Brain pericyte (primary cell): ENCODE data around the gene PBX1.
A peak's percentile ranks its signal among the peaks of the same experiment; 100 is the strongest.
"Not testable (repeated sequence)": the region's sequence is repeated elsewhere in the genome, so short reads cannot be mapped to it uniquely, and the experiment has no call there.

ENCODE experiments used
- DNase-seq: peaks from one replicate; pipeline ENCODE4 v3.0.0-alpha.2; 2012; ENCODE audit warnings: low read depth, low spot score

The PBX1 gene

DNA sequence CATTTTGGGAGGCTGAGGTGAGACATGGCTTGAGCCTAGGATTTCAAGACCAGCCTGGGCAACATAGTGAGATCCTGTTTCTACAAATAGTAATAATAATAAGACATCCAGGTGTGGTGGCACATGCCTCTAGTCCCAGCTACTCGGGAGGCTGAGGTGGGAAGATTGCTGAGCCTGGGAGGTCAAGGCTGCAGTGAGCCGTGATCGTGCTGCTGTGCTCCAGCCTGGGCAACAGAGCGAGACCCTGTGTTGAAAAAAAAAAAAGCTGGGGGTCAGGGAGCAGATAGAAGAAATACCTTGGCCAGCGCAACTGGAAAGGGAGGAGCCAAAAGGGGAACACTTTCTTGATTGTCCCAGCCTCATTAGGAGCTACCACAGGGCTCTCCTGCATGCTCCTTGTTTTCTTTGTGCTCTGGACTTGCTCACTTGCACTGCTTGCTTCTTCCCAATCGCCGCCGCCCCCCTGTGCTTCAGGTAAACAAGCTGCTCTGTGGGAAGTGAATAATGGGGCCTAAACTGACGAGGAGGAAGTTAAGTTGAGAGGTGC is 31.1 kb downstream of the PBX1 start:
- DNase-seq = no peak

DNA sequence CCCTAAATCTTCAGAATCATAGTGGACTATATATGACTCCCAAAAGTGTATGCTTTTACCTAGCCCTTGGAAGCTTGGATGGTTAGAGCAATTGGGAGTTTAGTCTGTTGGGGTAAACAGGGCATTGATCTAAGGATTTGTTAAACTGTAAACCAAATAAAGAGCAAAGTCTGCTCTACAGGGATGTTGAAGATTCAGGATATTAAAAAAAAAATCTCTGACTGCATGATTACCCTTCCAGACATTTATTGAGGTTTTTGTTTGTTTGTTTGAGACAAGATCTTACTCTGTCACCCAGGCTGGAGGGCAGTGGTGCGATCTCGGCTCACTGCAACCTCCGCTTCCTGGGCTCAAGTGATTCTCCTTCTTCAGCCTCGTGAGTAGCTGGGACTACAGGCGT is 31.6 kb downstream of the PBX1 start:
- DNase-seq = no peak

- DNase-seq = no peak
Measured at GRCh38 chr1:164591858-164592257, 32.9 kb downstream of the PBX1 start.

- DNase-seq = no peak
Measured at GRCh38 chr1:164592634-164593033, 33.6 kb downstream of the PBX1 start.

DNA sequence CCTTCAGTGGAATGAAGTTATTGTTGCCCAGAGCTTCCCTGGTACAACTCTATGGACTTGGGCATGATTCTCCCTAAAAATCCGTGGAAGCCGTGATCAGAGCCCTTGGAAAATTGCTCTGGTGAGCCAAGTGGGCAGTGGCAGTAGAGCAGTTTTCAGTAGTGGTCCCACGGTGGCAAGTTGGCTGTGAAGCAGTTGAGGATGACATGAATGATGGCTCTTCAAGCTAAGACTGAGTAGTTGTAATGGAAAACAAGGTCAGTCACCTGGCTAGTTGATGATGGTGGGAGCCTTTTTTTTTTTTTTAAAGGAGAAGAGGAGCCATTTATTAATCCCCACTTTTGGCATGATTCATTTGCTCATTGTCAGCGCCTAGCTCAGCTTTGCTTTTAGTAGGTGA is 36.2 kb downstream of the PBX1 start:
- DNase-seq = no peak

DNA sequence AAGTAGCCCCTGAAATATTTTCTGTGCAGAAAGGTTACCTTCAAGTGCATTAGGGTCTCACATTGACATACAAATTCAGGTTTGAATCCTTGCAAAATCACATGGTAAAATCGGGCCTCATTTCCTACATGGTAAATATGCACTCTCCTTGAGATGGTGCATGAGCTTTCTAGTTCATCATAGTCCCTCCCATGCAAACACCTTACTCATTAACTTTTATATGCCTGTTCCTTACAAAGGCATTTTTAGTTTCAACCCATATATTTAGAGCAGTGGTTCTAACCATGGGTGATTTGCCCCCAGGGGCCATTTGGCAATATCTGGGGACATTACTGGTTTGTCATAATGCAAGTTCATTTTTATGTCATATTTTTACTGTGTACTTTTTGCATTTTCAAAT is 37.2 kb downstream of the PBX1 start:
- no peak for DNase-seq

GRCh38 chr1:164598719-164599118 is 39.7 kb downstream of the PBX1 start:
- no peak for DNase-seq

DNA sequence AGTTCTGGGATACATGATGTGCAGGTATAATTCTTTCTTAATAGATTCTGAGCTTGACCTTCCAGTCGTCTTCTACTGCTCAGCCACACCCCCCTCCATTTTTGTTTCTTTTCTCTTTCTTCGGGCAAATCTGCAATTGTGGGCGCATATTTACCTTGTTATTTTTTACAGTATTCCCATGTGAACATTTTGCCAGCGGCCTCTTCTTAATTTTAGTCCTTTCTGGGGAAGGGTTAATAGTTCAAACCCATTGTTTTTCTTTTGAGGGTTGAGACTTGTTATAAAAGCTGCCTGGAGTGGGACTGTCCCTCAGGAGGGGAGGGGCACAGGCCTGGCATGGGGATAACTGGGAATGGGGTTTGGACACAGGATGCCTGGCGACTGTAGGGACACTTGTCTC is 40.3 kb downstream of the PBX1 start:
- no peak for DNase-seq

- no peak for DNase-seq
Measured at GRCh38 chr1:164601399-164602100, 42.6 kb downstream of the PBX1 start.

DNA sequence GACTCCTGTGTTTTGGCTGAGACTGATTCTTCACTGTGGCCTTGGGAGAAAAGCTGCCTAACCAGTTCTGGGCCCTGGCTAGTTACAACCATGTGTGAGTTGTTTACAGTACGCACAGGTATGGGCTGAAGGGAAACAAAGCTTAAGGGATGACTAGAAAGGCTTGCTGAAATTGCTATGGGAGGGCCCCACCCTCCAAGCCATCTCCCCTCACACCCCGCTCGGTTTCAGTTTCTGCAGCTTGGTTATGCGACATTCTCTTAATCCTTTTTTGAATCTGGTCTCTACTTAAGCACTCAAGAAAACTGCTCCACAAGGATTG is 43.1 kb downstream of the PBX1 start:
- no peak for DNase-seq

GRCh38 chr1:164602480-164603093 is 43.6 kb downstream of the PBX1 start:
- no peak for DNase-seq

GRCh38 chr1:164603805-164604204 is 44.8 kb downstream of the PBX1 start:
- not testable (repeated sequence) for DNase-seq

- DNase-seq = no peak
Measured at GRCh38 chr1:164604541-164604940, 45.6 kb downstream of the PBX1 start.

DNA sequence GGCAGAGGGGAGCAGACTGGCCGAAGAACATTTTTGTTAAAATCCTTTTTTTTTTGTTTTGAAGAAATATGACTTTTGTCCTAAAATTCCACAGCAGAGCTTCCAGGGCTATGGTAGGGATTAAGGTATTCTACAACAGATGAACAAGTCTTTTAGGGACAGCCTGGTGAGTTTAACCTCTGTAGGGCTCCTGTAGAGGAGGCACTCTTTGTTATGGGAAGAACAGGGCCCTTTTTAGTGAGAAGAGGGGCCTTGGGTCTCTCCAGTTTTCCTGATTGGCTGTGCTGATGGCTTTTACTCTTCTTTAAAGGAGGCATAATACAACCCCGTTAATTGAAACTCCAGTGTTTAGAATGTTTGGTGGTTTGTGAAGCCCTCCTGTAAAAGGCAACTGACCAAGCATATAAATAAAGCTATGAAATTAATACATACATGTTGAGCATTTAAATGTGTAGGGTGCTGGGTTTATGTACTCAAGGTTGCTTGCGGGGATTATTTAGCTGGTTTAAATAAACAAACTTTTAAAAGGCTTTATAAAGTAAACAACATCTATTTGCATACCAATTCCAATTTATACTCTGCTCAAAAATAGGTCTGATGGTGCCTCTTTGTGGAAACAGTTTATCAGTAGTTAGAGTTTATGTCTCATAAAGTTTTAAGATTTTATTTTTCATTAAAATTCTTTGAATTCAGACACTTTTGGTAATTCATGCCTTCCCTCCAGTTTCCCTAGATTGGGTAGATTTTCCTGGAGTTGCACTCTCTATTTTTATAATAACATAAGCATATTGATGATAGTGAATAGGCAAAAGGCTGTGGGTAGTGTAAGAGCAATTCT is 46.5 kb downstream of the PBX1 start:
- no peak for DNase-seq

- no peak for DNase-seq
Measured at GRCh38 chr1:164607351-164607750, 48.4 kb downstream of the PBX1 start.

DNA sequence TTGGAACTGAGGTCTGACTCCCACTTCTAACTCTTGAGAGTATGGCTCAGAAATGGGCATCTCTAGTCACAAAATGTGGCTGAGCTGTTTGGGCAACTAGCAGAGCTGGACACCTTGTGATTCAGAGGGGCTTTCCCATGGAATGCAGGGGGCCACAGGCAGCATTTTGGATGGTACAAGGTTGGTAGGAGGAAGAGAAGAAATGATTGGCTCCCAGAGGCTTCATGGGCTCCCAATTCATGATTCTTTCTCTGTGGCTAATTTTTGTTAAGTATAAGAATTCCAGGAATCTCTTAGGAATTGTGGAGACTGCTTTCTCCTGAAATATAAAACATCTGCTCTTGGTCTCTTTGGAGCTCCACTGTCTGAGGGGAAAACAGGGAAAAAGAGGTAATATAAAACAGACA is 49.7 kb downstream of the PBX1 start:
- DNase-seq = no peak

DNA sequence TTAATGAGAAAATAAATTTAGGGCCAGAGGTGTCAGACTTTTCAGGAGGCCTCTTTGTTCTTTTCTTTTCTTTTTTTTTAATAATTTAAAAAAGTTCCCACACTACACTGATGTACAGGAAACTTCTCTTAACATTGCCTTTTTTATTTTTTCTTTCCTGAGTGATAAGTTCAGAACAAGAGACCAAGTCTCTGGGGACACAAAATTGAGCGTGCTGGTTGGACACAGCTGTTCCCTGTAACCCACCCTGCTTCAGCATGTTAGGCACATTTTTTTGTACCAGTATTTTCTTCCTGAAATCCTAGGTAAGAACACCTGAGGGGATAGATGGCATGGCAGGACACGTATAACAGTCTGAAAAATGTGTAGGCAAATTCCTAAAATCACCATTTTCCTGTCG is 50.1 kb downstream of the PBX1 start:
- DNase-seq = no peak

- no peak for DNase-seq
Measured at GRCh38 chr1:164610538-164611222, 51.7 kb downstream of the PBX1 start.

GRCh38 chr1:164611754-164612642 is 53.0 kb downstream of the PBX1 start:
- DNase-seq = peak; percentile 67

GRCh38 chr1:164613176-164613575 is 54.2 kb downstream of the PBX1 start:
- DNase-seq = no peak

GRCh38 chr1:164614316-164614715 is 55.3 kb downstream of the PBX1 start:
- DNase-seq = no peak
